Heart right ventricle (tissue), 16 donors: ENCODE measurements around the gene ZNF609. TPM values are rescaled to one million over a fixed set of nuclear protein-coding genes. Genes with fewer than 3 reads are reported as not detected.
A peak's percentile ranks its signal among the peaks of the same experiment; 100 is the strongest.

Source experiments
- ATAC-seq, 8 donors: fragments of 200-7000 bp; cut with Tn5 transposase; one replicate each; pipeline ENCODE4 v1.9.1; 2020; ENCODE audit warnings: mild to moderate bottlenecking in 8 of 8, moderate library complexity in 8 of 8, moderate number of reproducible peaks in 1 of 8
- DNase-seq, 2 donors: peaks; one replicate each; pipeline ENCODE4 v3.0.0-alpha.2; 2020
- H3K27ac ChIP-seq, 10 donors: fragments of 200-600 bp; sonication (generic) in 2 of 10; one replicate each; pipeline versions ENCODE4 v1.5.0 to v1.8.0; 2020 to 2022; ENCODE audit warnings: mild to moderate bottlenecking in 3 of 10
- H3K27me3 ChIP-seq, 7 donors: fragments of 200-600 bp; one replicate each; pipeline ENCODE4 v1.8.0; 2021 to 2022; ENCODE audit warnings: mild to moderate bottlenecking in 2 of 7
- H3K36me3 ChIP-seq, 9 donors: fragments of 200-600 bp; sonication (generic) in 1 of 9; one replicate each; pipeline versions ENCODE4 v1.5.0 to v1.8.0; 2020 to 2022; ENCODE audit warnings: mild to moderate bottlenecking in 2 of 9
- H3K4me1 ChIP-seq, 9 donors: fragments of 200-600 bp; sonication (generic) in 1 of 9; one replicate each; pipeline versions ENCODE4 v1.5.0 to v1.8.0; 2020 to 2022; ENCODE audit warnings: mild to moderate bottlenecking in 4 of 9
- H3K4me3 ChIP-seq, 10 donors: fragments of 200-600 bp; sonication (generic) in 2 of 10; one replicate each; pipeline versions ENCODE4 v1.5.0 to v1.8.0; 2020 to 2022; ENCODE audit warnings: mild to moderate bottlenecking in 7 of 10, moderate library complexity in 2 of 10
- H3K9me3 ChIP-seq, 11 donors: fragments of 200-600 bp in 10 of 11; sonication (generic) in 2 of 11; one replicate each; pipeline versions ENCODE4 v1.5.0 to v1.8.0; 2013 to 2022; ENCODE audit warnings: mild to moderate bottlenecking in 2 of 11, control low read depth in 1 of 11, moderate library complexity in 1 of 11
- CTCF ChIP-seq, 9 donors: fragments of 200-600 bp; sonication (generic) in 2 of 9; IDR thresholded peaks; one replicate each; pipeline versions ENCODE4 v1.5.0 to v1.8.0; 2021 to 2022; ENCODE audit warnings: antibody characterized with exemption in 9 of 9, mild to moderate bottlenecking in 5 of 9, moderate library complexity in 1 of 9
- WGBS, 2 donors: extraction: QIAGEN DNeasy Blood & Tissue Kit; methylation state at CpG; one replicate each; pipeline ENCODE4 v1.1.7; 2013; ENCODE audit warnings: inconsistent platforms in 1 of 2; 5-methylcytosine and 5-hydroxymethylcytosine counted together
- intact Hi-C, 10 donors: fragments of 100-400 bp; cut with DNase I; formaldehyde crosslinking; loops; one replicate each; pipeline versions ENCODE4 v1.11.1 to v1.14.2; 2022
- polyA plus RNA-seq, 2 donors: library from polyadenylated mRNA; stranded (reverse); fragments of 200-250 nt; gene quantifications; one replicate each; pipeline ENCODE4 v1.2.3, GENCODE V29; 2013
- total RNA-seq, 10 donors: library from RNA; stranded (reverse); fragmentation: NEBNext Ultra II Directional in 3 of 10; extraction: Animal tissue kit (Norgen Biotek cat#: 25700) in 3 of 10; gene quantifications; one replicate each; pipeline versions ENCODE4 v1.2.1 to v1.2.4, GENCODE V29; 2021 to 2023
- donor health status: Arrhythmogenic right ventricular cardiomyopathy.
- donor health status: ischemic (EF 13 %, LVEDD 7.1; RV severe dilation, severe dysfunction).
- donor health status: healthy with polysubstance abuse.
- donor health status: DM: no; HTN: yes; CAD: no.
- donor health status: DM: no; HTN: no; CAD: no.
- donor health status: ischemic (EF 25% LVEDD 6.9; RV normal size, moderate dysfunction).
- donor health status: ischemic (EF 25% LVEDD 5.7; RV mildly dilated, moderate dysfunction).
- donor health status: healthy.
- donor health status: DM: yes; HTN: yes; CAD: no.
- donor health status: Ischemic cardiomyopathy.
- donor health status: ischemic (EF 35%, LVEDD 5.7; RV mildly dilated, moderate dysfunction).
- donor health status: nonischemic (EF 11% LVEDD 7.7; RV severe dilation, severe dysfunction).
- donor health status: DM: yes; HTN: yes; CAD: no.
- donor health status: PGD.
- donor health status: ischemic (EF 29% LVEDD 5.4; RV normal size, mild dysfunction).
- donor health status: nonischemic (EF 23%, LVEDD 6.1; RV moderate dilation, normal function).

Gene ZNF609
- total and polyA plus RNA-seq, 12 donors: 4.0 to 19.2 (median 15.8) TPM

- Histone ChIP-seq H3K4me1 (peaks cover 12 to 56% (median 33%) of the 10 kb centered on the region in 9 donors), H3K27ac (peak overlapping the region in 1 of 10 donors; percentile 65), H3K4me3 (no peak overlapping the region), H3K9me3 (peaks cover 0 to 13% (median 0%) of the 10 kb centered on the region in 11 donors), H3K36me3 (peaks cover 0 to 21% (median 0%) of the 10 kb centered on the region in 9 donors), H3K27me3 (no peaks in the 10 kb centered on the region)
- WGBS, 2 donors: 97 to 98% methylated on average over 5 of the region's 5 CpGs
- no peak for TF ChIP-seq CTCF (IDR thresholded peaks at IDR 0.05)
- DNase-seq (no peak), ATAC-seq (no peak)
- intact Hi-C loops: no loop called here
Measured at GRCh38 chr15:64633332-64633731, 173.0 kb downstream of the ZNF609 start.

DNA sequence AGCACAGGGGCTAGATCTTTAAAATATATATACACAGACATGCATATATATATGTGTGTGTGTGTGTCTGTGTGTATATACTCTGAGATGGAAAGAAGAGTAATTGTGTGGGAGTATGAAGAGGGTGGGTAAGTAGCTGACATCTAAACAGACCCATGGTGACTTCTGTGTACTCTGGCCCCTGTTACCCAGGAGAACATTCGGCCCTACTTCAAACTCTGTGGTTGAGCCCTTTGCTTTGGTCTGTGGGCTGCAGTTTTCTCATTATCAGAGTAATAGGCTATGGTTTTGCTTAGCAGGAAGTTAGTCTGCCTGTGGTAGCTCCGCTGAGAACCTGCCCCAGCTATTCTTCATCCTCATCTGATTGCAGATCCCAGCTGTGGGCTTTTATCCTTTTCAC, 173.6 kb downstream of the ZNF609 start:
- no peaks in the 10 kb centered on the region for H3K27me3 ChIP-seq
- H3K36me3 ChIP-seq: peaks cover 0 to 21% (median 0%) of the 10 kb centered on the region in 9 donors
- 60 to 65% methylated on average over 2 of the region's 2 CpGs for WGBS, 2 donors
- no peak for ATAC-seq
- peak overlapping the region in 2 of 10 donors; percentile 48 to 65 for H3K27ac ChIP-seq
- H3K4me3 ChIP-seq: no peak overlapping the region
- intact Hi-C loops: no loop called here
- DNase-seq: no peak
- no peak for TF ChIP-seq CTCF (IDR thresholded peaks at IDR 0.05)
- H3K9me3 ChIP-seq: peaks cover 0 to 13% (median 0%) of the 10 kb centered on the region in 11 donors
- H3K4me1 ChIP-seq: peaks cover 12 to 57% (median 33%) of the 10 kb centered on the region in 9 donors

GRCh38 chr15:64634576-64635498, 174.5 kb downstream of the ZNF609 start:
- peak overlapping the region in 8 of 10 donors; percentile 14 to 65 (median 50) for H3K27ac ChIP-seq
- peaks cover 0 to 21% (median 0%) of the 10 kb centered on the region in 9 donors for H3K36me3 ChIP-seq
- TF ChIP-seq CTCF (IDR thresholded peaks at IDR 0.05): no peak
- peak in 1 of 2 donors; percentile 12 for DNase-seq
- H3K9me3 ChIP-seq: peaks cover 0 to 13% (median 0%) of the 10 kb centered on the region in 11 donors
- intact Hi-C loops: no loop called here
- H3K4me3 ChIP-seq: no peak overlapping the region
- H3K27me3 ChIP-seq: no peaks in the 10 kb centered on the region
- ATAC-seq: peak in 4 of 8 donors; percentile 19 to 42 (median 28)
- 31 to 45% methylated on average over 4 of the region's 4 CpGs for WGBS, 2 donors
- H3K4me1 ChIP-seq: peaks cover 12 to 64% (median 33%) of the 10 kb centered on the region in 9 donors
